NCI-H1092 treated with DMSO at 0.1 percent for 48 hours (cell line): ENCODE measurements around the gene ECM1.
A peak's percentile ranks its signal among the peaks of the same experiment; 100 is the strongest.

Source experiments
- DNase-seq: peaks from one replicate; lab custom pipeline; 2025; lab: John Stamatoyannopoulos, UW

ECM1 gene

DNA sequence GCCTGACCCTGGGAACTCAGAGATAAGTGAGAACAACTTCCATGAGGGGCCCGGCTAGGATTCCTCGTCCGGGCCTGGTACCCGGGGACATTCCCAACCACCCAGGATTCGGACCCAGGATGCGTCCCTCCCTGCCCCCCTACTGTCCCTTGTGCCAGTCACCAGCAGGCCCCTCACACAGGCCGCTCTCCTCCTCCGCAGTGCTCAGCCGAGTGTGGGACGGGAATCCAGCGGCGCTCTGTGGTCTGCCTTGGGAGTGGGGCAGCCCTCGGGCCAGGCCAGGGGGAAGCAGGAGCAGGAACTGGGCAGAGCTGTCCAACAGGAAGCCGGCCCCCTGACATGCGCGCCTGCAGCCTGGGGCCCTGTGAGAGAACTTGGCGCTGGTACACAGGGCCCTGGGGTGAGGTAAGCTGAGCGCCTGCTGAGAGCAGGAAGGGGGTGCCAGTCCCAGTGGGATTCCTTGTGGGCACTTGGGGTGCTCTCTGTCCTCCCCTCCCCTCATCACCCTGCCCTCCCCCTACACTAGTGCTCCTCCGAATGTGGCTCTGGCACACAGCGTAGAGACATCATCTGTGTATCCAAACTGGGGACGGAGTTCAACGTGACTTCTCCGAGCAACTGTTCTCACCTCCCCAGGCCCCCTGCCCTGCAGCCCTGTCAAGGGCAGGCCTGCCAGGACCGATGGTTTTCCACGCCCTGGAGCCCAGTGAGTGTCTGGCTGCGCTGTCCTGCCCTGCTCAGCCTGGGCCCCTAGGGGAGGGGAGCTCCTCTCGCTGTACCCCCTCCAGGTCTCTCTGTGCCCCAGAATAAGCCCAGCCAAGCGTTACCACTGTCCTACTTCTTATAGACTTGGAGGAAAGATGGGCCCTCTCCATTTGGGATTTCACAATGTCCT is 51.1 kb downstream of the ECM1 start:
- DNase-seq = no peak

DNA sequence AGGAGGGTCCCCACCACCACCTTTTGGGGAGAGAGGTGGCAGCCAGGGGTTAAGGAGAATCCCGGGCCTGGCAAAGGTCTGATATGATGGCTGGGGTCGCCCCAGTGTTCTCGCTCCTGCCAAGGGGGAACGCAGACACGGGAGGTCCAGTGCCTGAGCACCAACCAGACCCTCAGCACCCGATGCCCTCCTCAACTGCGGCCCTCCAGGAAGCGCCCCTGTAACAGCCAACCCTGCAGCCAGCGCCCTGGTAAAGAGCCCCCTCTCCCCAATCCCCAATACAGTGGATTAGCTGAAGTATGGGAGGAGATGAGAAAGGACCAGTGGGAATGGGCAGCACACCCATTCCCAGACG is 51.7 kb downstream of the ECM1 start:
- DNase-seq = no peak

DNA sequence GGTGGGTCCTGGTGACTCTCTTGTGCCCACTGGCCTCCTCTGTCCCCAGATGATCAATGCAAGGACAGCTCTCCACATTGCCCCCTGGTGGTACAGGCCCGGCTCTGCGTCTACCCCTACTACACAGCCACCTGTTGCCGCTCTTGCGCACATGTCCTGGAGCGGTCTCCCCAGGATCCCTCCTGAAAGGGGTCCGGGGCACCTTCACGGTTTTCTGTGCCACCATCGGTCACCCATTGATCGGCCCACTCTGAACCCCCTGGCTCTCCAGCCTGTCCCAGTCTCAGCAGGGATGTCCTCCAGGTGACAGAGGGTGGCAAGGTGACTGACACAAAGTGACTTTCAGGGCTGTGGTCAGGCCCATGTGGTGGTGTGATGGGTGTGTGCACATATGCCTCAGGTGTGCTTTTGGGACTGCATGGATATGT is 52.1 kb downstream of the ECM1 start:
- DNase-seq = peak; percentile 71

DNA sequence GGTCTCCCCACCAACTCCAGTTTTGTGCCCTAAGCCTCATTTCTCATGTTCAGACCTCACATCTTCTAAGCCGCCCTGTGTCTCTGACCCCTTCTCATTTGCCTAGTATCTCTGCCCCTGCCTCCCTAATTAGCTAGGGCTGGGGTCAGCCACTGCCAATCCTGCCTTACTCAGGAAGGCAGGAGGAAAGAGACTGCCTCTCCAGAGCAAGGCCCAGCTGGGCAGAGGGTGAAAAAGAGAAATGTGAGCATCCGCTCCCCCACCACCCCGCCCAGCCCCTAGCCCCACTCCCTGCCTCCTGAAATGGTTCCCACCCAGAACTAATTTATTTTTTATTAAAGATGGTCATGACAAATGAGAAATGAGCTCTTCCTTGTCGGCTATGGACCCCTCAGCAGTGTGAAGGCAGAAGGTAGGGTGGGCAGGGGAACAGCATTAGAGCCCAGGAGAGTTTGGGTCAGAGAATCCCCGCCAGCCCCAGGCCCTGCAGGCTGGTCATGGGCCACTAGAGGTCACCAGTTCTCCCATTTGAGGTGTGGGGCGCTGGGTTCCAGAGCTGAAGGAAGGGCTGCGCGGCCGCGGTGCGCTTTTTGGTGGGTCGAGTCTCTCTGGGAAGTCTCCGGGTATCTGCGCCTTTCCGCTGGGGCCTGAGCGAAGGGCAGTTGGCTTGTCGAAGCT is 52.8 kb downstream of the ECM1 start:
- peak; percentile 81 for DNase-seq

DNA sequence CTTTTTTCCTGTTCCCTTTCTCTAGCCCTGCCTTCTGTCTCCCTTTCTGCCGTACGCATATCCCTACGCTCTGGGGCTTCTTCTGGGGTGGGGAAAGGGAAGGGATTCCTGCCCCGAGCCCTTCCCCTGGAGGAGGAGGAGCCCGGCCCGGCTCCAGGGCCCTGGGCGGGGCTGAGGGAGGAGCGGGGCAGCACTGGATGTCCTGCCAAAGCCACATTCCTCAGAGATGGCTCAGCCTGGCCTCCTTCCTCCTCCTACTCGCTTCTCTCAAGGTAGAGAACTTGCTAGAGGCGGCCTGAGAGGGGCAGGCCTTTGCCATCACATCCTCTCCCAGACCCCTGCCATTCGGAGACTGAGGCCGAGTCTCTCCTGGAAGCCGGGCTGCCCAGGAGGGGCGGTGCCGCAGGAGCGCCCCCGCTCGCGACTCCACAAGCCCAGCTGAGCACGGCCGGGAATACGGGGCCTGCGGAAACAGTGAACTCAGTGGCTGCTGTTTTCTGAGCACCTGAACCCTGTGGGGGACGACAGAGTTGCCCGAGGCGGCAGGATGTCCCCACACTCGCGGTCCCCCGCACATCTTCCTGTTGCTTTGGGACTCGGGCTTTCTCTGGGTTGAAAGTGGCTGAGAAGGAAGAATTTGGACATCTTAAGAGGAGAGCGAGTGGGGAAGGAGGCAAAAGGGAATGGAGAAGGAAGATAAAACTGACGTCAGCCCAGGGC is 53.5 kb downstream of the ECM1 start:
- peak; percentile 81 for DNase-seq

DNA sequence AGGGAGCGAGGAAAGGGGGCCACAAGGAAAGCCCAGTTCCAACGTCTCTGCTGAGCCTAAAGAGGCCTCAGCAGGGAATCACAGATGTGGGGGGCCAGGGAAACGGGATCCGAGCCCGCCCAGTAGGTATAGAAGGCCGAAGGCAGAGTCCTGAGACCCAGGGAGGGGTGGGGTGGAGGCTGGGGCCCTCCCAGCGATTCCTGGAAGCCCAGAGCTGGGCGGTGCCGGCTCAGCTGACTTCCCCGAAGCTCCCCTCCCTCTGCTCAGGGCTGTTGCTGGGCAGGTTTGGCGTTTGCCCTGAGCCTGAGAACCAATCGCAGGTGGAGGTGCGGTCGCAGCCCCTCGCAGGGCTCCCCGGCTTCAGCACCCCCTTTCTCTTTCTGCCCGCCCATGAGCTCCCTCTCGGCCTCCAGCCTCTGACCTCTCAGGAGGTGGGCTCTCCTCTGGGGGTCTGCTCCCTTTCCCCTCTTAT is 54.1 kb downstream of the ECM1 start:
- peak; percentile 68 for DNase-seq

DNA sequence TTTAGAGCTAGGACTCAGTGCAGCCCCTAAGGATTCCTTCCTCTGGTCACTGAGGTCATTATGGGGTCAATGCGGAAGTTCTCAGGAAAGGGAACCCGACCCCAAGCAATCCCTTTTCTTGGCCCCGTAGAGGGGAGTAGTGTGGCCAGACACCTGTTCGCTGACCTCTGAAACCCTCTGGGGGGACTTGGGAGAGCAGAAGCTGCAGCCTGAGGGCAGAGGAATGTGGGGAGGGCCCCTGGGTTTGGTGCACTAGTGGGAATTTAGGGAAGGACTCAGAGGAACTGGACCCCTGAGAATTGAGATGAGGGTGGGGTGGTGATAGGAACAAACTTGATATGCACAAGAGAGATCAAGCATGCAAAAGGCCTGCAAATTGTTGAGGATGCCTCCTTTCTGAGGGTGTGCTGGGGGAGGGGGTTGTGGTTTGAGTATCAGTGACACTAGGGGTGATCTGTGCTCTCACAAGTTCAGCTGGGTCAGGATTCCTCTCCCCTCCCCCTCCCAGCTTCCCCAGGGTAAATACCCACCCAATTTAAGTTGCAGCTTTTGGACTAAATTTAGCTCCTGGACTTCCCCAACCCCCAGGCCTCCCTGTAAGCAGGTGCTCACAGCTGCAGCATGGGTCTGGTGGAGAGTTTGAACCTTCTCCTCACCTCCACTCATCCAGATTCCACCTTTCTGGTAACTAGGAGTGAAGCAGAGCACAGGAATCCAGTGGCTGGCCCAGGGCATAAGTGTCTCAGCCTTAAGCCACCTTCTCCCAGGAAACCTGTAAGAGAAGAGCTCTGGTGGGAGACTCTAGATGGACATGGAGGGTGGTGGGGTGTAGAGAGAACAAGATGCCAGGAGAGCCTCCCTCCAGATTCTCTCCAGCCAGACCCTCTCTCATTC is 54.8 kb downstream of the ECM1 start:
- no peak for DNase-seq
